ENCODE results near the gene AZGP1.
A peak's percentile ranks its signal among the peaks of the same experiment; 100 is the strongest.
"Not testable (repeated sequence)": the region's sequence is repeated elsewhere in the genome, so short reads cannot be mapped to it uniquely, and the experiment has no call there.

AZGP1 gene

GRCh38 chr7:100013328-100013676 lies 37.5 kb upstream of the AZGP1 start:
- Histone ChIP-seq H3K27me3 (ENCODE audit: control insufficient read depth in 1 of 2, insufficient read depth in 2 of 2, low read length in 2 of 2) (no peaks in the 10 kb centered on the region), H3K27ac (ENCODE audit: low read length) (no peak overlapping the region), H3K9ac (ENCODE audit: low read length in 2 of 2) (no peak overlapping the region), H3K4me1 (ENCODE audit: control insufficient read depth, insufficient read depth, low read length) (peaks cover 19% of the 10 kb centered on the region), H3K4me3 (ENCODE audit: low read length in 2 of 2) (no peak overlapping the region), H3K9me3 (ENCODE audit: control insufficient read depth in 2 of 2, low read length in 2 of 2) (no peaks in the 10 kb centered on the region), H3K36me3 (ENCODE audit: control insufficient read depth in 2 of 2, insufficient read depth in 2 of 2, low read length in 2 of 2) (no peaks in the 10 kb centered on the region)

- H3K36me3 ChIP-seq (ENCODE audit: control insufficient read depth in 2 of 2, insufficient read depth in 2 of 2, low read length in 2 of 2); H3K9me3 ChIP-seq (ENCODE audit: control insufficient read depth in 2 of 2, low read length in 2 of 2); H3K27me3 ChIP-seq (ENCODE audit: control insufficient read depth in 1 of 2, insufficient read depth in 2 of 2, low read length in 2 of 2); H3K9ac ChIP-seq (ENCODE audit: low read length in 2 of 2); H3K4me3 ChIP-seq (ENCODE audit: low read length in 2 of 2); H3K27ac ChIP-seq (ENCODE audit: low read length): not testable (repeated sequence)
- H3K4me1 ChIP-seq (ENCODE audit: control insufficient read depth, insufficient read depth, low read length): peaks cover 19% of the 10 kb centered on the region
These were observed 36.8 kb upstream of the AZGP1 start for GRCh38 chr7:100012385-100013327.

- peaks cover 10% of the 10 kb centered on the region for H3K4me1 ChIP-seq (ENCODE audit: control insufficient read depth, insufficient read depth, low read length)
- H3K9ac ChIP-seq (ENCODE audit: low read length in 2 of 2): no peak overlapping the region
- no peaks in the 10 kb centered on the region for H3K9me3 ChIP-seq (ENCODE audit: control insufficient read depth in 2 of 2, low read length in 2 of 2)
- H3K36me3 ChIP-seq (ENCODE audit: control insufficient read depth in 2 of 2, insufficient read depth in 2 of 2, low read length in 2 of 2): no peaks in the 10 kb centered on the region
- H3K27ac ChIP-seq (ENCODE audit: low read length): no peak overlapping the region
- H3K27me3 ChIP-seq (ENCODE audit: control insufficient read depth in 1 of 2, insufficient read depth in 2 of 2, low read length in 2 of 2): no peaks in the 10 kb centered on the region
- H3K4me3 ChIP-seq (ENCODE audit: low read length in 2 of 2): no peak overlapping the region
These were observed 35.7 kb upstream of the AZGP1 start for GRCh38 chr7:100011516-100011915.

GRCh38 chr7:100010901-100011300 lies 35.1 kb upstream of the AZGP1 start:
- no peak overlapping the region for H3K9ac ChIP-seq (ENCODE audit: low read length in 2 of 2)
- H3K4me3 ChIP-seq (ENCODE audit: low read length in 2 of 2): no peak overlapping the region
- no peaks in the 10 kb centered on the region for H3K36me3 ChIP-seq (ENCODE audit: control insufficient read depth in 2 of 2, insufficient read depth in 2 of 2, low read length in 2 of 2)
- no peaks in the 10 kb centered on the region for H3K9me3 ChIP-seq (ENCODE audit: control insufficient read depth in 2 of 2, low read length in 2 of 2)
- H3K27me3 ChIP-seq (ENCODE audit: control insufficient read depth in 1 of 2, insufficient read depth in 2 of 2, low read length in 2 of 2): no peaks in the 10 kb centered on the region
- H3K4me1 ChIP-seq (ENCODE audit: control insufficient read depth, insufficient read depth, low read length): peaks cover 4% of the 10 kb centered on the region
- no peak overlapping the region for H3K27ac ChIP-seq (ENCODE audit: low read length)

- H3K27ac ChIP-seq (ENCODE audit: low read length); H3K27me3 ChIP-seq (ENCODE audit: control insufficient read depth in 1 of 2, insufficient read depth in 2 of 2, low read length in 2 of 2); H3K36me3 ChIP-seq (ENCODE audit: control insufficient read depth in 2 of 2, insufficient read depth in 2 of 2, low read length in 2 of 2); H3K4me1 ChIP-seq (ENCODE audit: control insufficient read depth, insufficient read depth, low read length); H3K4me3 ChIP-seq (ENCODE audit: low read length in 2 of 2); H3K9me3 ChIP-seq (ENCODE audit: control insufficient read depth in 2 of 2, low read length in 2 of 2); H3K9ac ChIP-seq (ENCODE audit: low read length in 2 of 2): not testable (repeated sequence)
These were observed 34.1 kb upstream of the AZGP1 start for GRCh38 chr7:100009952-100010351.

- H3K27me3 ChIP-seq (ENCODE audit: control insufficient read depth in 1 of 2, insufficient read depth in 2 of 2, low read length in 2 of 2): no peaks in the 10 kb centered on the region
- H3K9me3 ChIP-seq (ENCODE audit: control insufficient read depth in 2 of 2, low read length in 2 of 2): no peaks in the 10 kb centered on the region
- H3K4me1 ChIP-seq (ENCODE audit: control insufficient read depth, insufficient read depth, low read length): peaks cover 6% of the 10 kb centered on the region
- no peaks in the 10 kb centered on the region for H3K36me3 ChIP-seq (ENCODE audit: control insufficient read depth in 2 of 2, insufficient read depth in 2 of 2, low read length in 2 of 2)
- no peak overlapping the region for H3K4me3 ChIP-seq (ENCODE audit: low read length in 2 of 2)
- H3K9ac ChIP-seq (ENCODE audit: low read length in 2 of 2): no peak overlapping the region
- H3K27ac ChIP-seq (ENCODE audit: low read length): no peak overlapping the region
These were observed 32.7 kb upstream of the AZGP1 start for GRCh38 chr7:100008525-100008924.

- no peaks in the 10 kb centered on the region for H3K36me3 ChIP-seq (ENCODE audit: control insufficient read depth in 2 of 2, insufficient read depth in 2 of 2, low read length in 2 of 2)
- H3K4me3 ChIP-seq (ENCODE audit: low read length in 2 of 2): no peak overlapping the region
- no peaks in the 10 kb centered on the region for H3K27me3 ChIP-seq (ENCODE audit: control insufficient read depth in 1 of 2, insufficient read depth in 2 of 2, low read length in 2 of 2)
- H3K9me3 ChIP-seq (ENCODE audit: control insufficient read depth in 2 of 2, low read length in 2 of 2): no peaks in the 10 kb centered on the region
- no peak overlapping the region for H3K9ac ChIP-seq (ENCODE audit: low read length in 2 of 2)
- peaks cover 8% of the 10 kb centered on the region for H3K4me1 ChIP-seq (ENCODE audit: control insufficient read depth, insufficient read depth, low read length)
- no peak overlapping the region for H3K27ac ChIP-seq (ENCODE audit: low read length)
These were observed 32.1 kb upstream of the AZGP1 start for GRCh38 chr7:100007887-100008286.

- no peaks in the 10 kb centered on the region for H3K36me3 ChIP-seq (ENCODE audit: control insufficient read depth in 2 of 2, insufficient read depth in 2 of 2, low read length in 2 of 2)
- no peak overlapping the region for H3K9ac ChIP-seq (ENCODE audit: low read length in 2 of 2)
- peaks cover 8% of the 10 kb centered on the region for H3K4me1 ChIP-seq (ENCODE audit: control insufficient read depth, insufficient read depth, low read length)
- no peaks in the 10 kb centered on the region for H3K27me3 ChIP-seq (ENCODE audit: control insufficient read depth in 1 of 2, insufficient read depth in 2 of 2, low read length in 2 of 2)
- no peaks in the 10 kb centered on the region for H3K9me3 ChIP-seq (ENCODE audit: control insufficient read depth in 2 of 2, low read length in 2 of 2)
- H3K27ac ChIP-seq (ENCODE audit: low read length): no peak overlapping the region
- H3K4me3 ChIP-seq (ENCODE audit: low read length in 2 of 2): no peak overlapping the region
These were observed 28.2 kb upstream of the AZGP1 start for GRCh38 chr7:100003711-100004661.

- no peaks in the 10 kb centered on the region for H3K36me3 ChIP-seq (ENCODE audit: control insufficient read depth in 2 of 2, insufficient read depth in 2 of 2, low read length in 2 of 2)
- no peak overlapping the region for H3K9ac ChIP-seq (ENCODE audit: low read length in 2 of 2)
- H3K4me1 ChIP-seq (ENCODE audit: control insufficient read depth, insufficient read depth, low read length): peaks cover 17% of the 10 kb centered on the region
- no peaks in the 10 kb centered on the region for H3K27me3 ChIP-seq (ENCODE audit: control insufficient read depth in 1 of 2, insufficient read depth in 2 of 2, low read length in 2 of 2)
- H3K9me3 ChIP-seq (ENCODE audit: control insufficient read depth in 2 of 2, low read length in 2 of 2): no peaks in the 10 kb centered on the region
- no peak overlapping the region for H3K27ac ChIP-seq (ENCODE audit: low read length)
- H3K4me3 ChIP-seq (ENCODE audit: low read length in 2 of 2): no peak overlapping the region
These were observed 24.4 kb upstream of the AZGP1 start for GRCh38 chr7:100000239-100000638.

GRCh38 chr7:99997545-99998137 lies 21.8 kb upstream of the AZGP1 start:
- H3K9me3 ChIP-seq (ENCODE audit: control insufficient read depth in 2 of 2, low read length in 2 of 2): no peaks in the 10 kb centered on the region
- H3K36me3 ChIP-seq (ENCODE audit: control insufficient read depth in 2 of 2, insufficient read depth in 2 of 2, low read length in 2 of 2): no peaks in the 10 kb centered on the region
- H3K27me3 ChIP-seq (ENCODE audit: control insufficient read depth in 1 of 2, insufficient read depth in 2 of 2, low read length in 2 of 2): no peaks in the 10 kb centered on the region
- H3K4me1 ChIP-seq (ENCODE audit: control insufficient read depth, insufficient read depth, low read length): peaks cover 15% of the 10 kb centered on the region
- peak overlapping the region; percentile 67 for H3K27ac ChIP-seq (ENCODE audit: low read length)
- peak overlapping the region; percentile 76 to 86 for H3K9ac ChIP-seq (ENCODE audit: low read length in 2 of 2)
- peak overlapping the region; percentile 82 to 84 for H3K4me3 ChIP-seq (ENCODE audit: low read length in 2 of 2)

Measured in stomach smooth muscle (tissue), 2 donors.